Stimulated activated CD4-positive, alpha-beta T cell treated with anti-CD3 and anti-CD28 coated beads, TNF-alpha, amount 100 ng/mL, for 24 hours (primary cell): ENCODE results near the gene FAM161B.
A peak's percentile ranks its signal among the peaks of the same experiment; 100 is the strongest.
"Not testable (repeated sequence)": the region's sequence is repeated elsewhere in the genome, so short reads cannot be mapped to it uniquely, and the experiment has no call there.

ENCODE experiments used
- DNase-seq, 3 experiments: peaks; one replicate each; pipeline ENCODE4 v3.0.0-alpha.2; 2020; ENCODE audit warnings: low read depth in 3 of 3

Gene FAM161B, protein sequence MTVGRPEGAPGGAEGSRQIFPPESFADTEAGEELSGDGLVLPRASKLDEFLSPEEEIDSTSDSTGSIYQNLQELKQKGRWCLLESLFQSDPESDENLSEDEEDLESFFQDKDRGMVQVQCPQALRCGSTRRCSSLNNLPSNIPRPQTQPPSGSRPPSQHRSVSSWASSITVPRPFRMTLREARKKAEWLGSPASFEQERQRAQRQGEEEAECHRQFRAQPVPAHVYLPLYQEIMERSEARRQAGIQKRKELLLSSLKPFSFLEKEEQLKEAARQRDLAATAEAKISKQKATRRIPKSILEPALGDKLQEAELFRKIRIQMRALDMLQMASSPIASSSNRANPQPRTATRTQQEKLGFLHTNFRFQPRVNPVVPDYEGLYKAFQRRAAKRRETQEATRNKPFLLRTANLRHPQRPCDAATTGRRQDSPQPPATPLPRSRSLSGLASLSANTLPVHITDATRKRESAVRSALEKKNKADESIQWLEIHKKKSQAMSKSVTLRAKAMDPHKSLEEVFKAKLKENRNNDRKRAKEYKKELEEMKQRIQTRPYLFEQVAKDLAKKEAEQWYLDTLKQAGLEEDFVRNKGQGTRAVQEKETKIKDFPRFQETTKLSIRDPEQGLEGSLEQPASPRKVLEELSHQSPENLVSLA

DNA sequence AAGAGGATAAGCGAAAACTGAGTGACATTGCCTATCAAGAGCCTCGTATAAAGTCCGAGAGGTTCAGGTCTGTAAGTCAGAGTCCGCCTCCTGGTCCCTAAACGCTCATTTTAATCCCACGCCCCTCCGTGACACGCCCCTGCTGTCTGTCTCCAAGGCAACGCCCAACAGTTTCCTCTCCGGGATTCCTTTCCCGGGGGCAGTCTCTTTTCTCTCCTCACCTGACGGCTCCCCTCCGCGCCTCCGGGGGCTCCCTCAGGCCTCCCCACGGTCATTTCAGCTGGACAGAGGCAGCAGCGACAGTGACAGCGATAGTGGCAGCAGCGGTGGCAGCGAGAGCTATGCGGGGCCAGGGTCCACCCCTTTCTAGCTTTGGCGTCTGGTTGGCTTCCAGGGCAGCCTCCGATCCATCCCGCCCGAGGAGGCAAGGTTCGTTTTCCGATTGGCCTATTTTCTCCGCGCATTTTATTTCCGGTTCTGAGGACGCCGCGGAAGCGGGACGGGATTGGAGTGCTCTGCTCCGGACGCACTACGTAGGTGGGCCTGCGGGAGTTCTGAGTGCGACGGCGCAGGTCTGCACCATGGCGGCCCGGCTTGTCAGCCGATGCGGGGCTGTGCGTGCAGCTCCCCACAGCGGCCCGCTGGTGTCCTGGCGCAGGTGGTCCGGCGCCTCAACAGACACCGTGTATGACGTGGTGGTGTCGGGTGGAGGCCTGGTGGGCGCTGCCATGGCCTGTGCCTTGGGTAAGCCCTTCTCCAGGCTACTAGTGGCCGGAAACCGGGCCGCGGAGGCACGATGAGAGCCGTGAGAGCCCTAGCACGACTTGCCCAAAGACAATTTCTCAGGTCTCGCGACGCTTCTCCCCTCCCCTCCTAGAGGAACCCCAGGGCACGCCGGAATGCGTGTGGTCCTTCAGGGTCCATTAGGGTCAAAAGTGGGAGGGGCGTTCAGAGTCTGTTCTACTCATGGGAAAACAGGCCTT is at the start of gene FAM161B, which contains the start of gene COQ6:
FAM161B (minus strand) TSS at position 343 of the 983 bp plus-strand sequence; CDS start at position 275, 68 bp downstream.
COQ6 (plus strand) TSS at position 551 of the 983 bp plus-strand sequence; CDS start at position 582, 31 bp downstream.
- peak; percentile 84 to 92 (median 86) for DNase-seq

DNA sequence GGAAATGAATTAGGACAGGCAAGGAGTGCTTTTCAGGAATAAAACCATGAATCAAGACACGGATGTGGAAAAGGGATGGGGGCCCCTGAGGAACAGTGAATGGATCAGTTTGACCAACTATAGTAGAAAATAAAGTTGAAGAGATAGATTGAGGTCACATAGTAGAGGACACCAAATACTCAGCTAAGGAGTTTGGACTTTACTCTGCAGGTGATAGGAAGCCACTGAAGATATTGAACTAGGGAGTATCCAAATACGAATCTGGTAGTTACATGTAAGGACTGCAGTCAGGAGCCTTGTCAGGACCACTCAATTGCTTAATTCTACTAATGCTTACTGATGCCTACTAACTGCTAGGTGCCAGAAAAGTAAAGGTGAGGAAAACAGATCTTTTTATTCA is 48.8 kb upstream of the FAM161B start:
- no peak for DNase-seq

DNA sequence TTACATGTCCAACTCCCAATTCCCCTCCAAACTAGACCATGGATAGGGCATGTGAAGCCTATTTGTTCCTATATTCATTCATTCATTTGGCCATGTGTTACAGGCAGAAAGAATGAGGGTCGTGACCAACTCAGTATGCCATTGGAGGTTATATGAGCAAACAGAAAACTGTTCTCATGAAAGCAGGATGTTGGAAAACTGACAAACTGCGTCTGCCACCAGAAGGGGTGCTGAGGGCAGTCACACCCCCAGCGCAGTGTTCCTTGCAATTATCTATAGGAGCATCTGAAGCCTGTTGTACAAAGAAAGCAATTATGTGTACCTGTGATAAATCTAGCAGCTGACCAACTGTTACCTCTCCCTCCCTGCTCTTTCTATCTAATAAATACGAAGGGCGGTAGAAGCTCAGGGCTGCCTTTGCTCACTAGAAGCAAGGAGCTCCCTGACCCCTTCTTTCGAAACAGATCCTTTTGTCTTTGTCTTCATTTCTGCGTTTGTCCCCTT is 48.1 kb upstream of the FAM161B start:
- no peak for DNase-seq

DNA sequence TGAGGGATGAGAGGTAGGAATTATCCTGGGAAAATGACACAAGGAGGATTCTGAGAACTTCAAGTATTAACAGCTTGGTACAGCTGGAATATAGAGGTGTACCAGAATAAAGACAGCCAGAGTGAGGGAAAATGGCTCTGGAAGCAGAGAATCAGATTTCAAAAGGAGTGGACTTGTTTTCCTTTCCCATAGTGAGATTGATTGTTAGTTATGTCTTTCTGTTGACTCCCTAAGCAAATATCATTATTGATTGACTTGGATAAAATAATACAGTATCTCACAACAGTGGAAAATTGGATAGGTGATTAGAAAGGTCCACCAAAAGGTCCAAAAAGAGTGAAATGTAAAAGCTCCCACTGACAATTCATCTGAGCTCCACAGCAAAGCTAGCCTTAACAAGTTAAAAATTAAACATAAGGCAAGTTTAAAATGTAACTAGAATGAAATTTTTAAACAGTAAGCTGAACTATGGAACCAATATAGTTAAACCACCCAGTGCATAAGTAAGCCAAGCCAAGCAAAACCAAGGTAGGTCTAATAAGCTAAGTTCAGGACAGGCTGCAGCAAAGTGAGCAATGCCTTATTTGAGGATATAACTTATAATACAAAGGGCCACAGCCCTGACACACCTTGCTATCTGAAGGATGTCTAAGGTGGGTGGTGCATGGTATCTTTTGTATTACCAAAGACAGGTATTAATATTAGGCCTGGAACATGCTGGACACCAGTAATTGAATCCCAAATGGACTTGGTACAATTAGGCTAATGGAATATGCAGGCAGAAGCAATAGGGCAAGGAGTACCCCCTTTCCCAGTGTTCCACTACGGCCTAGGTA is 47.4 kb upstream of the FAM161B start:
- DNase-seq = no peak

DNA sequence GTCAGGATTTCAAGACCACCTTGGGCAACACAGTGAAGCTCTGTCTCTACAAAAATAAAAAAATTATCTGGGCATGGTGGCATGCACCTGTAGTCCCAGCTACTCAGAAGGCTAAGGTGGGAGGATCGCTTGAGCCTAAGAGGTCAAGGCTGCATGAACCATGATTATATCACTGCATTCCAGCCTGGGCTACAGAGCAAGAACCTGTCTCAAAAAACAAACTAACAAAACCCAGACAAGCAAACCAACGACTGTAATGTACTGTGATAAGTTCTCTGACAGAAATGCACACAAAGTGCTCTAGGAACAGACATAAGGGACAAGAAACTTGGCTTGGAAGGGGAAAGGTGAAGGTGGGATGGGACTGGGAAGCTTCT is 46.8 kb upstream of the FAM161B start:
- DNase-seq = no peak

DNA sequence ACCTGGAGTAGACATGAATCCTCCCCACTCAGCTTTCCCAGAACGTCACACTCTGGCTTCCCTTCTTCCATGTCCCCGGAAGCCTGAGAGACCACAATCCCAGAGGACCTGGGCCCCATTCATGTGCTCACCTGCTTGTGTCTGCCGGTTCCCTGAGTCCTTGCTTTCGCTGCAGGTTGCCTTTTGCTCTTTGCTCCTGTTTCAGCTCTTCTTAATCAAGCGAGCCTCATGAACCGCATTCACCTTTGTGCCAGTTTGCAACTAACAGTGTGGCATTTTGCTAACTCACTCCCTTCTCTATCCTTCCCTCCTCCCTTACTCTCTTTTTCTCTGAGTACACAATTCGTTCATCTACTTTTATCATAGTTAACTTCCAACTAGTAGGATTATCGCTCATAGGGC is 46.1 kb upstream of the FAM161B start:
- DNase-seq = no peak

DNA sequence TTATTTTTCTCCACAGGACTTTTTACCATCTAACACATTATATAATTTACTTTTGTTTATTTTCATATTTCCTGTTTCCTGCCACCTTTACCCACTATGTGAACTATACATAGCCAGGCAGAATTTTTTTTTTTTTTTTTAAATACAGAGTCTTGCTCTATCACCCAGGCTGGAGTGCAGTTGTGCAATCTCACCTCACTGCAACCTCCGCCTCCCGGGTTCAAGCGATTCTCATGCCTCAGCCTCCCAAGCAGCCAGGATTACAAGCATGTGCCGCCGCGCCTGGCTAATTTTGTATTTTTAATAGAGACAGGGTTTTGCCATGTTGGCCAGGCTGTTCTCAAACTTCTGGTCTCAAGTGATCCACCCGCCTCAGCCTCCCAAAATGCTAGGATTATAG is 45.0 kb upstream of the FAM161B start:
- DNase-seq = not testable (repeated sequence)

DNA sequence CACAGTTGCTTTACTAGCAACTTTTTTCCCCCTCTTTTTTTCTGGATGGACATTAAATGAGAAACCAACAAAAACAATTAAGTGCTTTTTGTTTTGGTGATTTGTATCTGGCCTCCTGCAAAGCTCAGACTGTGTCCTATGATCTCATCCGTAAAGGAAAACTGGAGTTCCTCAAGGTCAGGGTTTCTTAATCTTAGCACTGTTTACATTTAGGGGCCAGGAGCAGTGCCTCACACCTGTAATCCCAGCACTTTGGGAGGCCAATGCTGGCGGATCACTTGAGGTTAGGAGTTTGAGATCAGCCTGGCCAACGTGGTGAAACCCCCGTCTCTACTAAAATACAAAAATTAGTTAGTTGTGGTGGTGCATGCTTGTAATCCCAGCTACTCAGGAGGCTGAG is 41.2 kb upstream of the FAM161B start:
- no peak for DNase-seq

DNA sequence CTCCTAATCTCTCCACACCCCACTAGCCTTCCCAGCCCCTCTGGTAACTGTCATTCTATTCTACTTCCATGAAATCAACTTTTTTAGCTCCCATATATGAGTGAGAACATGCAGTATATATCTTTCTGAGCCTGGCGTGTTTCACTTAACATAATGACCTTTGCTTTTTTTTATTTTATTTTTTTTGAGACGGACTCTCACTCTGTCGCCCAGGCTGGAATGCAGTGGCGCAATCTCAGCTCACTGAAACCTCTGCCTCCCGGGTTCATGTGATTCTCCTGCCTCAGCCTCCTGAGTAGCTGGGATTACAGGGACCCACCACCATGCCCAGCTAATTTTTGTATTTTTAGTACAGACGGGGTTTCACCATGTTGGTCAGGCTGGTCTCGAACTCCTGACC is 38.8 kb upstream of the FAM161B start:
- DNase-seq = not testable (repeated sequence)

DNA sequence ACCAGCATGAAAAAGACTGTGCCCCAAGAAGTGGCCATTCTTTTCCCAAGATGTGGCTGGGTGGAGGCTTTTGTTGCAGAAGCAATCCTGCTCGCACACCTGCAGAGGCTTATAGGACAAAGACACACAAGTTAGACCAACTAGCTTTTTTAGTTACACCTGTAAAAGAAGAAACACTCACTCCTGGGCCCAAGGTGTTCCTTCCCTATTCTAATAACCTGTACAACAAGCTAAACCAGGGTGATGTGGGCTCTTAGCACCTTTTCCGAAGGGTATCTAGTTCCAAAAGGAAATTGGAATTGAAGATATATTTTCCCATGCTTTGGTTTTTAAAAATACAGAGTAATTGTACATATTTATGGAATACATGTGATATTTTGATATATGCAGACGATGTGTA is 38.2 kb upstream of the FAM161B start:
- no peak for DNase-seq

DNA sequence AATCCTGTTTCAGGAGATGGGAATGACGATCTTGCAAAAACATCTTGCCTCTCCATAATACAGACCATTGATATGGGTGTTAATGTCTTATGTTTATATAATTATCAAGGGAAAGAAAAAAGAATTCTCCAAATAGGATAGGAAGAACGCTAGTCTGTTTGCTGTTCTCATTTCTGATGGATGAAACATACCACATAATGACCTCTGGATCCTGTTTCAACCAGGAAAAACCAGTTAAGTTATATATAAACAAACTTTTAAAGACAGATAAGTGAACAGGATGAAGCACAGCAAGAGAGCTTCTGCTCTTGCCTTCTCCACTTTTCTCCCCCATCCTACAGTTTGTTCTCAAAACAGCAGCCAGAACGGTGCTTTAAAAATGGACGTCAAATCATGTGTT is 28.0 kb upstream of the FAM161B start:
- DNase-seq = no peak

DNA sequence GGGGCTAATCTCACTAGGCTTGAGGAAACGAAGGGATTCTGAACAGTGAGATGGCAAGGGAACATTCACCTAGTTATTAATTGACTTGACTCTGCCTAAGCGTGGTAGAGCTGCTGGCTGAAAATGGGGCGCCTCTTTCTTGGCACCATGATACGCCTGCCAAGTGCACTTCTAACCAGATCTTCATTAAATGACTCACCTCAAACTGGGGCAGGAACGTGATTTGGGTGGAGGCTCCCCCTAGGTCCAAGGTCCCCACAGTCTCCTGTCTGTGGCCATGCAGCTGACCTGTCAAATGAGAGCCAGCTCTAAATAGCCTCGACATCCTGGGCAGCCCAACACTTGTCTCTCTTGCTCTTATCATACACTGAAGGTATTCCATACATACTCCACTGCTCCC is 26.2 kb upstream of the FAM161B start:
- DNase-seq = no peak

DNA sequence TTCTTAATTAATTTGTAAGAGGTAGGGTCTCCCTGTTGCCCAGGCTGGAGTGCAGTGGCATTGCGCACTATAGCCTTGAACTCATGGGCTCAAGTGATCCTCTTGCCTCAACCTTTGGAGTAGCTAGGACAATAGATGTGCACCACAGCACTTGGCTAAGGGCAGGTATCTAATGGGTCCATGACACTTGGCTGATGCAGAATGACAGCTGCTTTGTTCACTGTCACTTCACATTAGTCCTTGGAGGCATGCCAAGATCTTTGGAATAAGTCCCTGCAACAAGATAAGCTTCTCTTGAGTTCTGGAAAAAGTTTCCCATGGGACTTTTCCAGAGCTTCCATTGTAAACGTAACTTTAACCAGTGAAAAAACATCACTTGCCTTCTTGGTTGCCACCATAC is 23.6 kb upstream of the FAM161B start:
- DNase-seq = no peak

DNA sequence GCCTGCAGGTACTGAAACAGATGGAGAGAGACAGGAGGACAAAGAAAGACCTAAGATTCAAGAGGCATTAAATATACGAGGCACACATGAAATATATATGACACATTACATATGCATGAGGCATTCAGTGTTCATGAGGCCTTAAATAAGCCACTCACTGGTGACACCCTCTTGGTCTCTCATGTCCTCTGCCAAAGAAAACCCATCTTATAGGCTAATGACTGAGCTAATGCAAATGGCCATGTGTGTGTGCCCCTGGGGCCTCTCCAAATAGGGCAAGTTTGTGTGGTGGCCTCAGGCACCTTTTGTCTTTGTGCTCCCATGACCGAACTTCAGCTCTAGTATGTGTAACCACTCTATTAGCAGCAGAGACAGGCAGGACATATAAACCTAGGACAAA is 19.0 kb upstream of the FAM161B start:
- DNase-seq = no peak

DNA sequence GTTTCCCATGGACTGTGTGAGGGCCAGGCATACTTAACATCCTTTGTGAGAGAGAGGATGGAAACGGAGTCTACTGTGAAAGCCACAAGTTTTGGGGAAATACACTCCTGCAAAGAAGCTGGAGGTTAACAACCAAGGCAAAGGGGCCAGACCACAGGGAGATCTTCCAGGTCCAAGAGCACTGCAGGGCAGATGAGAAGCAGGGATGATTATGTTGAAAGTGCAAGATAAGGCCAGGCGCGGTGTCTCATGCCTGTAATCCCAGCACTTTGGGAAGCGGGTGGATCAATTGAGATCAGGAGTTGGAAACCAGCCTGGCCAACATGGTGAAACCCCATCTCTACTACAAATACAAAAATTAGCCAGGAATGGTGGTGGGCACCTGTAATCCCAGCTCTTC is 15.3 kb upstream of the FAM161B start:
- no peak for DNase-seq

DNA sequence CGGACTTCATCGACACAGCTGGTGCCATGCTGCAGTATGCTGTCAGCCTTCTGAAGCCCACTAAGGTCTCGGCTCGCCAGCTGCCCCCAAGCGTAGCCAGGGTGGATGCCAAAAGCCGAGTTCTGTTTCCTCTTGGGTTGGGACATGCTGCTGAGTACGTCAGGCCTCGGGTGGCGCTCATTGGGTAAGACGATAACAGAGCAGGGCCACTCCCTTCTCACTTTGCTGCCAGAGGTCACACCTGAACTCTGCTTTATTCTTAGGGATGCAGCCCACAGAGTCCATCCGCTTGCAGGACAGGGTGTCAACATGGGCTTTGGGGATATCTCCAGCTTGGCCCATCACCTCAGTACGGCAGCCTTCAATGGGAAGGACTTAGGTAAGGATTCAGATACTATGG is 11.3 kb upstream of the FAM161B start:
- no peak for DNase-seq

DNA sequence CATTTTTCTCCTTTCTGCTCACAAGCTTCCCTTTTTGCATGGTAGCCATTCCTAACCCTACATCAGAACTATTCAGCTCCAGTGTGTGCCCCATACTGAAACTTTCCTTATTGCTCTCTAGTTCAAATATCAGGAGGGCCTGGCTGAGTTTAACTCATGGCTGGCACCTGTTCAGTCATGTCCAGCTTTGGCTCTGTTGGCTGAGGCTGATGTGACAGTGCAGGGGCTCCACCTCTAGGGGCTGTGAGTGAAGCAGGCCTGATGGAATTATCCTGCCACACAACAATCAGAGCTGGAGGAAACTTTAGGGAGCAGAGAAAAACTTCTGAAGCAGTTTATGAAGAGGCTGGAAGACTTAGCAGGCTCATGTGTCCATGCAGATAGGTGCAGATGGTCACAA is 8.7 kb upstream of the FAM161B start:
- no peak for DNase-seq

DNA sequence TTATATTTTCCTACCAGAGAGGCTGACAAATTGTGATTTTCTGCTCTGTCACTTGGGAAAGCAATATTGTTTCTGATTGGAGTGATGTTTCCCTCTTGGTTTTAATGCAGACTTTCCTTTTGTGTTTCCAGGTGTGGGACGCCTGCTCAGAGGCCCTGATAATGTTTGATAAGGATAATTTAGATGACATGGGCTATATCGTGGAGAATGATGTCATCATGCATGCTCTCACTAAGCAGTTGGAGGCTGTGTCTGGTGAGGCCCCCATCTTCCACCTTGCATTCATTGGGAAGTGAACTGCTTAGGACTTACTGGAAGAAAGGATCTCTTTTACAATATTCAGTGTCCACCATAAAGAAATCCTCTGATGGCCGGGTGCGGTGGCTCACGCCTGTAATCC is 5.8 kb upstream of the FAM161B start:
- no peak for DNase-seq

DNA sequence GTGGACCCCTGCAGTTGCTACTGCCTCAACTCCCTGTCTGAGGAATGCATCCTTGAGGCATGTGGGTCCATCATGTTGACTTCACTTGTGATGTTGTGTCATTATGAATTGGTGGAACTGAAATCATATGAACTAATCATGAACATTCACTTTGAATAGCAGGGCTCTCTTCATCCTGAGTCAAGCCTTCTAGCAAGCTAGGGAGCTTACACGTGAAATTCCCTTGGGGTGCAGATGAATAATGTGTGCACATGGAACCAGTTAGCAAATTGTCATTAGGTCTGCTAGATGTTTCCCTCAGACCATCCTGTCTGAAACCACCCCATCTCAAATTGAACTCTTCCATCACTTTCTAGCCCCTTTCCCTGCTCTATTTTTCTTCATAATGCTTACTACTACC is 3.8 kb upstream of the FAM161B start:
- no peak for DNase-seq

DNA sequence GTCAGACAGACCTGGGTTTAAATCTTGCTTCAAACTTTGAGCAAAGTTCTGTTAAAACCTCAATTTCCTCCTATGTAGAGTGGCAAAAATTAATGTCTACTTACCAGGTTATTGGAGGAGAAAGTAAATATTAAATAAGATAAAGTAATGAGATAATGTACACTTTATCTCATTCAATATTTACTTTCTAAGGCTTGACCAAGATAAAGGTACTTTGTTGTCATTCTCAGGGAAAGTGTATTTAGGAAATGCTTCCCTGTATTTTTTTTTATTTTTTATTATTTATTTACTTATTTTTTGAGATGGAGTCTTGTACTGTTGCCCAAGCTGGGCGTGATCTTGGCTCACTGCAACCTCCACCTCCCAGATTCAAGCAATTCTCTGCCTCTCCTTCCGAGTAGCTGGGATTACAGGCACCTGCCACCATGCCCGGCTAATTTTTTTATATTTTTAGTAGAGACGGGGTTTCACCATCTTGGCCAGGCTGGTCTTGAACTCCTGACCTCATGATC is 4.7 kb downstream of the FAM161B start:
- DNase-seq = no peak
